Neutrophil (primary cell): ENCODE measurements around the gene NUB1.

Source experiments
- H3K27ac ChIP-seq: fragments of 200-600 bp; sonication (generic); 2 replicates; pipeline ENCODE4 v1.5.1; 2016; ENCODE audit warnings: mild to moderate bottlenecking, moderate library complexity
- H3K27me3 ChIP-seq: fragments of 200-600 bp; sonication (generic); 2 replicates; pipeline ENCODE4 v1.6.0; 2016; ENCODE audit warnings: mild to moderate bottlenecking
- H3K36me3 ChIP-seq: fragments of 200-600 bp; sonication (generic); 2 replicates; pipeline ENCODE4 v1.5.1; 2017
- H3K4me1 ChIP-seq, 2 experiments: fragments of 200-600 bp in 1 of 2; sonication (generic) in 1 of 2; 1 replicate in 1 of 2; 2 replicates in 1 of 2; pipeline versions ENCODE4 v1.5.1 to v1.6.1; 2013 to 2016; ENCODE audit warnings: low read depth in 1 of 2, low read length in 1 of 2, mild to moderate bottlenecking in 1 of 2, moderate library complexity in 1 of 2; ENCODE audit not compliant: control insufficient read depth in 1 of 2, insufficient read depth in 1 of 2
- H3K4me3 ChIP-seq, 2 experiments: fragments of 200-600 bp in 1 of 2; sonication (generic) in 1 of 2; 1 replicate in 1 of 2; 2 replicates in 1 of 2; pipeline ENCODE4 v1.5.1; 2013 to 2016; ENCODE audit warnings: low read depth in 1 of 2, low read length in 1 of 2, mild to moderate bottlenecking in 1 of 2, moderate library complexity in 1 of 2
- H3K9me3 ChIP-seq: fragments of 200-600 bp; sonication (generic); 2 replicates; pipeline ENCODE4 v1.5.1; 2016
- TF ChIP-seq, protein P1 (sequence below): fragments of 200-600 bp; sonication (generic); IDR thresholded peaks from 2 replicates; pipeline ENCODE4 v1.5.1; 2016; ENCODE audit warnings: antibody characterized with exemption

NUB1 gene

DNA sequence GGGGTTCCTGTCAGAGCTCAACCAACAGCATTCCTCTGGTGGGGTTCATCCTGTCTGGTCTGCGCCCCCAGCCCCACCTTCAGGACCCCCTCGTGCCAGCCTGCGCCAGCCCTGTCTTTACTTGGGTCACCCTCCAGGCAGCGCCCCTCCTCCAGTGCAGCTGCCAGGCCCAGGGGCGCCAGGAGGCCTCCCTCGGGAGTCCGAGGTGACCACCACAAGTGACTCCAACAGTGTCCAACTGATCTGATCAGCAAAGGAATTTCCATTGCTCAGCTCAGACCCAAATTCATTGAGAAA is 57.6 kb downstream of the NUB1 start:
- TF ChIP-seq, protein P1, sequence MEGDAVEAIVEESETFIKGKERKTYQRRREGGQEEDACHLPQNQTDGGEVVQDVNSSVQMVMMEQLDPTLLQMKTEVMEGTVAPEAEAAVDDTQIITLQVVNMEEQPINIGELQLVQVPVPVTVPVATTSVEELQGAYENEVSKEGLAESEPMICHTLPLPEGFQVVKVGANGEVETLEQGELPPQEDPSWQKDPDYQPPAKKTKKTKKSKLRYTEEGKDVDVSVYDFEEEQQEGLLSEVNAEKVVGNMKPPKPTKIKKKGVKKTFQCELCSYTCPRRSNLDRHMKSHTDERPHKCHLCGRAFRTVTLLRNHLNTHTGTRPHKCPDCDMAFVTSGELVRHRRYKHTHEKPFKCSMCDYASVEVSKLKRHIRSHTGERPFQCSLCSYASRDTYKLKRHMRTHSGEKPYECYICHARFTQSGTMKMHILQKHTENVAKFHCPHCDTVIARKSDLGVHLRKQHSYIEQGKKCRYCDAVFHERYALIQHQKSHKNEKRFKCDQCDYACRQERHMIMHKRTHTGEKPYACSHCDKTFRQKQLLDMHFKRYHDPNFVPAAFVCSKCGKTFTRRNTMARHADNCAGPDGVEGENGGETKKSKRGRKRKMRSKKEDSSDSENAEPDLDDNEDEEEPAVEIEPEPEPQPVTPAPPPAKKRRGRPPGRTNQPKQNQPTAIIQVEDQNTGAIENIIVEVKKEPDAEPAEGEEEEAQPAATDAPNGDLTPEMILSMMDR, result no peak
- H3K36me3 ChIP-seq, result no peaks in the 10 kb centered on the region
- no peak overlapping the region for H3K4me3 ChIP-seq
- H3K9me3 ChIP-seq, result no peaks in the 10 kb centered on the region
- no peak overlapping the region for H3K27ac ChIP-seq
- no peaks in the 10 kb centered on the region for H3K4me1 ChIP-seq
- no peaks in the 10 kb centered on the region for H3K27me3 ChIP-seq

GRCh38 chr7:151399906-151400305 is 58.3 kb downstream of the NUB1 start:
- H3K27ac ChIP-seq, result no peak overlapping the region
- no peak overlapping the region for H3K4me3 ChIP-seq
- no peaks in the 10 kb centered on the region for H3K9me3 ChIP-seq
- no peaks in the 10 kb centered on the region for H3K4me1 ChIP-seq
- H3K36me3 ChIP-seq, result no peaks in the 10 kb centered on the region
- TF ChIP-seq, protein P1, result no peak
- H3K27me3 ChIP-seq, result no peaks in the 10 kb centered on the region

GRCh38 chr7:151400626-151401315 is 59.2 kb downstream of the NUB1 start:
- no peak overlapping the region for H3K27ac ChIP-seq
- TF ChIP-seq, protein P1, result no peak
- H3K4me3 ChIP-seq, result no peak overlapping the region
- no peaks in the 10 kb centered on the region for H3K36me3 ChIP-seq
- H3K4me1 ChIP-seq, result no peaks in the 10 kb centered on the region
- H3K9me3 ChIP-seq, result no peaks in the 10 kb centered on the region
- peaks cover 1% of the 10 kb centered on the region for H3K27me3 ChIP-seq

DNA sequence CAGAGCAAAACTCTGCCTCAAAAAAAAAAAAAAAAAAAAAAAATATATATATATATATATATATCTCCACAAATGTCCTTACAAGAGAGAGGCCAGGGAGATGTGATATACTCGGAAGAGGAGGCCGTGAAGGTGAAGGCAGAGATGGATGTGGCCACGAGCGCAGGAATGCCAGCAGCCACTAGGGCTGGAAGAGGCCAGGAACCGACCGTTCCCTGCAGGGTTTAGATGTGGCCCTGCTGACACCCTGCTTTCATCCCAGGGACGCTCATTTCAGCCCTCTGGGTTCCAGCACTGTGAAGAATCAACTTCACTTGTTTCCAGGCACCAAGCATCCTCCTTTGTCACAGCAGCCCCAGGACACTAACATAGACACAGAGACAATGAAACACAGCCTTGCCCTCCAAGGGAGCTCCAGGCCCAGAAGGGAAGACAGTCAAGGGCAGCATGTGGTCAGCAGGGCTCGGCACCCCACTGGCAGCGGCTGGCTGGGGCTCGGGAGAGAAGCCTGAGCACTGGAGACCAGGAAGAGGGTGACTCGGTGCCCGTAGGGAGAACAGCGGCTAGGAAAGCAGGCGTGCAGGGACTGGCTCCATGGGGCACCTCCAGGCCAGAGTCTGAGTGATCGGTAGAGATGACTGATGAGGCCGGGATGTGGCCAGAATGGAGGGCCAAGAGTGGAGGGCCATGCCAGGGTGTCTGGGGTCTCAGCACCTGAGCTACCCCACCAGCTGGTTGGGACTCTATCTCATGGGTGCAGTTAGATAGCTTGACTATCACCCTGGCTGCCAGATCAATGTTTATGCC is 60.6 kb downstream of the NUB1 start:
- H3K9me3 ChIP-seq, result no peaks in the 10 kb centered on the region
- no peaks in the 10 kb centered on the region for H3K36me3 ChIP-seq
- H3K27ac ChIP-seq, result no peak overlapping the region
- no peaks in the 10 kb centered on the region for H3K4me1 ChIP-seq
- no peak overlapping the region for H3K4me3 ChIP-seq
- peaks cover 16% of the 10 kb centered on the region for H3K27me3 ChIP-seq
- TF ChIP-seq, protein P1, result no peak

- H3K27me3 ChIP-seq, result peaks cover 31% of the 10 kb centered on the region
- TF ChIP-seq, protein P1, result no peak
- no peak overlapping the region for H3K4me3 ChIP-seq
- H3K27ac ChIP-seq, result no peak overlapping the region
- H3K4me1 ChIP-seq, result peaks cover 0 to 3% of the 10 kb centered on the region in 2 experiments
- H3K9me3 ChIP-seq, result no peaks in the 10 kb centered on the region
- H3K36me3 ChIP-seq, result no peaks in the 10 kb centered on the region
These were observed 62.2 kb downstream of the NUB1 start for GRCh38 chr7:151403764-151404163.
